CD4-positive, alpha-beta T cell treated with Interferon alpha-2 for 1 hour (primary cell): ENCODE measurements around the gene TMEM258.

Source experiments
- DNase-seq, 2 donors: peaks; one replicate each; pipeline ENCODE4 v3.0.0-alpha.2; 2020 to 2022

The TMEM258 gene

DNA sequence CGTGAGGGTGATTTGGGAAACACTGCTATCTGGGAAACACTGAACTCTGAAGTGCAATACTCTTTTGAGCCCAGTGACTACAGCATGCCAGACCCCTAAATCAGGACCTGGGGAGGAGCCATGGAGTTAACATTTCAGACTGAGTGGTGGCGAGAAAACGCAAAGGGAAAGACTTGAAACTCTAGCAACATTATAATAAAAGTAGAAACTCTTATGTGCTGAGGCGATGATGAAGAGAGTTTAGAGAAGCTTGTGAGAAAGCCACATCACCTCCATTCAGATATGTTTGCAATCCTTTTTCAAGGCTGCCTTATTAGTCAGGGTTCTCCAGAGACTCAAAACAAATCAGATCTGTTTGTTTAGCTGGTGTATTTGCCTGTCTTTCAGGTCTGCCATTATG lies 2.2 kb upstream of the TMEM258 start:
- no peak for DNase-seq

DNA sequence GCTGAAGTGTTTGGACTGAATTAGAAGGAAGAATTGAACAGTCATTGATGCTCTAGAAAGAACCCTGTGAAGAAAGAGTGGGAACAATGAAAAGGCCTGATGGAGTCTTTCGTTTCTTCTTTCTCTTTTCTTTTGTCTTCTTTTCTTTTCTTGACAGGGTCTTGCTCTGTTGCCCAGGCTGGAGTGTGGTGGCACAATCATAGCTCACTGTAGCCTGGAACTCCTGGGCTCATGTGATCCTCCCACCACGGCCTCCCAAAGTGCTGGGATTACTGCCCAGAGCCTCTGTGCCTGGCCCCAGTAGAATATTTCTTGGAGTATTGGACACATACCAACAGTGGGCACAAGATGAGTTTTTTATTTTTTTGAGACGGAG lies 1.4 kb upstream of the TMEM258 start:
- no peak for DNase-seq

DNA sequence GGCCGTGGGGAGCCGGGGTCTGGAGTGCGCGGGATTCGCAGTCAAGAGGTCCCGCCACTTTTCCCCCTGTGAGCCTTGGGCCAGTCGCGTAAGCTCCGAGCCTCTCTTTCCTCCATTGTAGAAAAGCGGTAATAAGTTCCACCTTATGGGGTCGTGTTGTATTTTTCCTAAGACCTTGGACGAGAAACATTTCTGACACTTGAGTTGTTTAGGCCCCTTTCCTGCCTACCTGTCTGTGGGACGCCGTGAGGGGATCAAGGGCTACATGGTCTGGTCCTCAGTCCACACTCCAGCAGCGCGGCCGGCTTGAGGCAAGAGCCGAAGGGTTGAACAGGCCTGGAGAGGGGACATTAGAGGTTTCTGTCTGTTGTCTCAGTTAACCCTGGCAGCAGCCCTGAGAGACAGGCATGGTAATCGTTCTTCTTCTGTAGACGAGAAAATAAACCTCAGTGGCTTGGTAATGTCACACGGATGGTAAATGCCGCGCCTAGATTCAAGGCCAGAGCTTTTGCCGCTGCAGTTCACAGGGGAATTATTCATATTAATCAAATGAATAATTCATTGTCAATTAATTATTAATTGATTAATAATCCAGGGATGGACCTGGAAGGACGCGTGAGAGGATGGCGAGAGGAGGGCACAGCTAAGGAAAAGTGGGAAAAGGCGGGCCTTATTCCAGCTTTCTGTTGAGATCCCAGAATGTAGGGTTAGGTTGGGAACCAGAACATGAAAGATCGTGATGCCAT lies 857 bp upstream of the TMEM258 start:
- DNase-seq = no peak

DNA sequence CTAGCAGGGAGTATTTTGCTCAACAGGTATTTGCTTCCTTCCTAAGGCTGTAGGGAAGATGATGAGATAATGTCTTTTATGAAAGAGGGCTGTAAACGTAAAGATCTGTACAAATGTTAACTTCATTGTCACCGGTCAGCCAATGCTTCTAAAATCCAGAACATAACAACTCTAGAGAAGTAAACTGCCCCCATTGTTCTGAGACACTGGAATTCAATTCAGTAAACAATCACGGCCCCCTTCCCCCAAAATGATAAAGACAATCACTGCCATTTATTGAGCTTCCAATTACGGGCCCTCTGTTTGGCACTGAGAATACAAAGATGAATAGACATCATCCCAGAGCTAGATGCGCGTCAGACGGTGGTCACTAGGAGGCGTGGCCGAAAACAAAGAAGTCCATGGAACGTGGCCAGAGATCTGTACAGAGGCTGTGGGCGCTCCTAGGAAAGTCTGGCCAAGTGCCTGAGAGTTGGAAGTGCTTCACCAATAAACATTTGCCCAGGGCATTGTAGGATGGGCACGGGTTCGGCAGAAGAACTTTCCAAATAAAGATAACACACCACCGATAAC lies 576 bp downstream of the TMEM258 start:
- DNase-seq = peak; percentile 53 to 58

DNA sequence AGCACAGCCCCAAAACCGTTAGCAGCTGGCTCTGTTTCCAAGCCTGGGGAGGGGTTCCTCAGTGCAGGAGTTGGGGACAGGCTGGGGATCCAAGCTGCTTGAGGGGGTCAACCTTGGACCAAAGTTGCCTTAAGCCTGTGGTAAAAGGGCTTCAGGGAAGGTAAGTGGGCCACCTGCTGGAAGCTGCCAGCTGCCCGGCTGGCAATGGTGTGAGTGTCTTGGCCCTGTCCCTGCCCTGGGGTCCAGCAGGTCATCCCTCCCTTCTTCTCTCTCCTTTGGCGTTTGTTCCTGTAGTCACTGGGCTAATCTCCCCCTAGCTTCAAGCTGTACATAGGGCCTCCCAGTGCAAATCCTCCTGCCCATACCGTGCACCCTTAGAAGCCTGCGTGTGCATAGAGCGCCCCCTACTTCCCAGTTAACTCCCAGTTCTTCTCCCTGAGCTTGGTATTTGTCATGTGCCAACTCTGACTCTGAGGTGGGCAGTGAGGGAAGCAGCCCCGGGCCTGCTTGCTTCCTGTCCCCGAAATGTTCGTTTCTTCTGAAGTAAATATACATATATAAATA lies 4.4 kb downstream of the TMEM258 start:
- peak in 1 of 2 donors; percentile 29 for DNase-seq

DNA sequence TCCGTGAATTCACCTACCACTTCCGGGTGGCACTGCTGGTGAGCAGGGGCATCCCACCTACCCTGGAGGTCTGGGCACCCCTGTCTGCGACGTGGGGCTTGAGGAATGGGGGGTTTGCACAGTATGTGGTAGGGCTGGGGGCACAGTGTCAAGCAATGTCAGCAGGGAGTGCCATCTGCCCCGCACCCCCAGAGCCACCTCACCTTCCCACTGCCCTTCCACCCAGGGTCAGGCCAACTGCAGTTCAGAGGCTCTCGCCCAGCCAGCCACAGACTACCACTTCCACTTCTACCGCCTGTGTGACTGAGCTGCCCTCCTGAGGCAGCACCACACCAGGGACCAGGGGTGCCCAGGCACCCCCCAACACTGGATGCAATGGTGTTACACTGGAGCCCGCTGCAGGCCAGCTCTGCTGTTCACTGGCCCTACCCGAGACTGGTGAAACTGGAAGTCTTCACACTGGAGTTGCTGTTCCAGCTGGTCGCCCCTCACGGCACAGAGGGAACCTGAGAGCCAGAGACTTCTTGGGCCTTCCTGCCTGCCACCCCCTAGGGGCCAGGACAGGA lies 6.5 kb downstream of the TMEM258 start:
- no peak for DNase-seq

DNA sequence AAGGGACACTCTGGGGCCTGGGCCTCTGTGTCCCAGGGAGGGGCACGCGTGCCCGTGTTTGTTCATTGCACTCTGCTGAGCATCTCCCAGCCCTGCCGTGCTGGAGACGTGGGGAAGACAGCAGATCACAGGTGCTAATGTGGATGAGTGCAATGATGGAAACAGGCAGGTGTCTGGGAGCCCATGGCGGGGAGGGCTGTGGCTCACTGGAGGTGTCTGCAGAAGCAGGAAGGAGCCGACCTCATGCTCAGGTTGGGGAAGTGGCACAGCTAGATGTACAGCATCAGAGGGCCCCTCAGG lies 7.9 kb downstream of the TMEM258 start:
- no peak for DNase-seq

DNA sequence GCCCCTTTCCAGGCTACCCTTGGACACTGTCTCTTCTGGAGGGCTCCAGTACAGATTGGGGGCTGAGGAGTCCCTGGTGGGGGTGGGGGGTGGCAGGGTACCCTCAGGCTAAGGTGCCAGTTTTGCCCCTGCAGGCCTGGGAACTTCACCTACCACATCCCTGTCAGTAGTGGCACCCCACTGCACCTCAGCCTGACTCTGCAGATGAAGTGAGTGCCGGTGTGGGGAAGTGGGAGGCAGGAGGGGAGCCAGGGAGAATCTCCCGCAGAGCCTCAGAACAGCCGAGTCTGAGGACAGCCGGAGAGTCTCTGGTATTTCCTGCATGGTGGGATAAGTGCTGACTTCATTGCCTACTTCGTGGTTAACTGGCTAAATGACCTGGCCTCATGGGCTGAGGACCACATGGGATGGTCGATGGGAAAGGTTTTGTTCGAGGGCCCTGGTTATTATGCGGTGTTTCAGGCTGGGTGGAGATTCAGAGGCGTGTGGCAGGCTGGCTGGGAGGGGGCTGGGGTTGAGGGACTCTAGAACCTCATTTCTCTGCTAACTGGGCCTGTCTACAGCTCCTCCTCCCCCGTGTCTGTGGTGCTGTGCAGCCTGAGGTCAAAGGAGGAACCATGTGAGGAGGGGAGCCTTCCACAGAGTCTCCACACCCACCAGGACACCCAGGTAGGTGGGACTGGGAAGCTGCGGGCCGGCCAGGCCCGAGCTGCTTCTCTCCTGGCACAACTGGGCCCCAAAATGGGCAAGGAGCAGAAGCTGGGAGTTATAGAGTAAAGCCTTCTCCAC lies 8.5 kb downstream of the TMEM258 start:
- no peak for DNase-seq

DNA sequence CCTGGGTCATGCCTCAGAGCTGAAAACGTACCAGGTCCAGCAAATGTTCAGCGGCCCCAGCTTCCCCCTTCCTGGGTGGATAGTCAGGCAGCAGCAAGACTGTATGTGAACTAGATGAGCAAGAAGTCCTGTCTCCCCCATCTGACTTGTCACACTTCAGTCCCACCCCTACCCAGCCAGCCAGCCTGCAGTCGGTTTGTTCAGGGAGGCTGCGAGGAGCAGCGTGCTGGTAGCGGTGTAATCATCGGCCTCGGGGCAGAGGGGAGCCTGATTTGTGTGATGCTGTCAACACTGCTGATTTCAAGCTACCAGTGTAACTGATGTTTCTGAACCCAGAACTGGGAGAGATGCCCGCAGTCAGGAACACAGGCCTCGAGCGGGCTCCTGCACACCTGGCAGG lies 9.6 kb downstream of the TMEM258 start:
- DNase-seq = no peak

DNA sequence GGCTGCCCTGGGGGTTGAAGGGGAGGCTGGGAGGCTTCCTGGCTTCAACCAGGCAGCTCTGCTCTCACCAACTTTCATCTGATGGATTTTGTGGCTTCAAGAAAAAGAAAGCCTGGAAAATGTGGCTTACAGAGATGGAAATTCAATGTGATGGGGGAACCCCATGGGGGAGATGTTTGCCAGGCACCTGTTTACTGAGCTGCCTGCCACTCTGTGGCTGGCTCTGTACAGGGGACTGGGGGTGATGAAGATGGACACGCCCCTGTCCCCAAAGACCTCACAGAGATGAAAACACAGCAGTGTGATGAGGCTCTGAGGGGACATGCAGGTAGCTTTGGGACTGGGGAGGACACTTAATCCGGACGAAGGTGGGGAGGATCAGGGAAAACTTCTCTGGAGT lies 10.1 kb downstream of the TMEM258 start:
- DNase-seq = no peak

DNA sequence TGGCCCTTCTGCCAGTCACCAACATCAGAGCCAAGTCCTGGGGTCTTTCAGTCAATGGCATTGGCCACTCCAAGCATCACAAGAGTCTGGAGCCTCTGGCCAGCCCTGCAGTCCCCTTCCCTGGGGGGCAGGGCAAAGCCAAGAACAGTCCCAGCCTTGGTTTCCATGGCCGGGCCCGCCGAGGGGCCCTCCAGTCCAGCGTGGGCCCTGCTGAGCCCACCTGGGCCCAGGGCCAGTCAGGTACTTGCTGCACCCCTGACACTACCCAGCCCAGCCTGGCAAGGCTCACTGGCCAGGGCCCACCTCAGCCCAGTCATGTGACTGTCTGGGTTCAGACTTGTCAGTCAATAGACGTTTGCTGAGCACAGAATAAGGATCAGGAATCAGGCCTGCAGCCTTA lies 10.8 kb downstream of the TMEM258 start:
- no peak for DNase-seq

DNA sequence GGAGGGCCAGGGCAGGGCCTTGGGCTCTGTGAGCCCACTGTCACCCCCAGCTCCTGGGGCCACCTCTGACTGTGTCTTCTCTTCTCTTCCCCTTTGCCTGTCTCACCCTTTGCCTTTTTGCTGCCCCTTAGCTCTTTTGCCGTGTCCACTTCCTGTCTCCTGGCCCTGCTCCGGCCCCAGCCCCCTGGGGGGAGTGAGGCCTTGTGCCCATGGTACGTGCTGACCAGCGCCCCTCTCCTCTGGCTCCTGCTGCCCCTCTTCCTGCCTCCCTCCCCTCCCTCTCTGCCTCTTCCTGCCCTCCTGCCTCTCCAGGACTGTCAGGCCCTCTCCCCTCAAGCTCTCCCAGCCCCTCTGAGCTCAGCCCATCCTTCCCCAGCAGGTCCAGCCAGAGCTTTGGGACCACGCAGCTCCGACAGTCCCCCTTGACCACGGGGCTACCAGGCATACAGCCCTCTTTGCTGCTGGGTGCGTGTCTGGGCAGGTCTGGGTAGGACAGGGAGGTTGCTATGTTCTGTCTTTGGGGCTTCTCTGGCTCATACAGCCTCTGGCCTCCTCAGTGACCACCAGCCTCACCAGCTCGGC lies 11.7 kb downstream of the TMEM258 start:
- DNase-seq = no peak

DNA sequence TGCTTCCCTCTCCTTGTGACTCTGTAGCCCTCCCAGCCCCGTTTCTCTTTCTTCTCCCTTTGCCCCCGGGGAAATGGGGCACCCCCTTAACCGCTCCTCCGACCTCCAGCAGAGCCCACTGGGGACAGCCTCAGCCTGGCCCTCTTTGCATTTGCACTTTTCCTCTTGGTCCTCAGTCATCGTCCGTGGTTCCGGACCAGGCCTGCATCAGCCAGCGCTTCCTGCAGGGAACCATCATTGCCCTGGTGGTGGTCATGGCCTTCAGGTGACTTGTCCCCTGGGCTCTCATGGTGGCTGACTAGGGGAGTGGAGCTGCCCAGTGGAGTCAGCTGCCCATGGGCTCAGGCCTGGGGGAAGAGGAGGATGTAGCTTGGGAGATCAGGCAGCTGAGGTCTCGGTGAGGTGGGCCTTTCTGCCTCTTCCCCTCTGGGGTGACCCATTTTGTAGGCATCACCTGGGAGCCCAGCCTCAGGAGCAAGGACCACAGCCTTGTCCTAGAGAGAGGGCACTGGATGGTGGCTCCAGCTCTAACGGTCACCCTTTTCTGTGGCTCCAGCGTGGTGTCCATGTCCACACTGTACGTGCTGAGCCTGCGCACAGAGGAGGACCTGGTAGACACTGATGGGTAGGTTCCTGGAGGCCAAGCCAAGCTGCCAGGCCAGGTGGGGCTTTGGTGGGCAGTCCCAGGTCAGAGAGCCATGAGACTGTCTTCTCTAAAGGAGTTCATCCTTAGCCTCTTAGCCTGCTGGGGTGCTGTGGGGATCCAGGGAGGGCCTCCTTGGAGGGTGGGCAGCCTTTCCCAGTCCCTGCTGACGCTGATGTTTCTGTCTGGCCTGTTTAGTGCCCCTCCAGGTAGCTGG lies 12.5 kb downstream of the TMEM258 start:
- DNase-seq = no peak

DNA sequence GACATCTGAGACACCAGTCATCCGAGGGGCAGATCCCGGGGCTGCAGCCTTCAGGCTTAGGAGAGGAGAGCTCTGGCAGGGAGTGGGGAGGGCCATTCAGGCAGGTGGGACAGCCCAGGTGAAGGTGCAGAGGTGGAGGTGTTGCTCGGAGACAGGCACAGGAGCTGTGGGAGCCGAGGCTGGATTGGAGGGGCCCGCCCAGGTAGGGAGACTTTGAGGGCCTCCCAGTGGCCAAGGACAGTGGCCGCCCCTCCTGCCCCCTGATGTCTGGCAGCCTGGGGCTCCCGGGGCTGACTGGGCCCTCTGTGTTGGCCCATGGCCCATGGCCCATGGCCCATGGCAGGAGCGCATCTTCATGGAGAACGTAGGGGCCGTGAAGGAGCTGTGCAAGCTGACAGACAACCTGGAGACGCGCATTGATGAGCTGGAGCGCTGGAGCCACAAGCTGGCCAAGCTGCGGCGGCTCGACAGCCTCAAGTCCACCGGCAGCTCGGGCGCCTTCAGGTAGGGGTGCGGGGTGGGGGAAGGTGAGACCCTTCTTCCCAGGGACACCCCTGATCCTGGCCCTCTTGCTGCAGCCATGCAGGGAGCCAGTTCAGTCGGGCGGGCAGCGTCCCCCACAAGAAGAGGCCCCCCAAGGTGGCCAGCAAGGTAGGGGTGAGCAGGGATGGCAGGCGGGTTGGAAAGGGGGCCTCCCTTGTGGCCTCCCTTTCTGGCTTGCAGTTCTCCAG lies 13.3 kb downstream of the TMEM258 start:
- no peak for DNase-seq

DNA sequence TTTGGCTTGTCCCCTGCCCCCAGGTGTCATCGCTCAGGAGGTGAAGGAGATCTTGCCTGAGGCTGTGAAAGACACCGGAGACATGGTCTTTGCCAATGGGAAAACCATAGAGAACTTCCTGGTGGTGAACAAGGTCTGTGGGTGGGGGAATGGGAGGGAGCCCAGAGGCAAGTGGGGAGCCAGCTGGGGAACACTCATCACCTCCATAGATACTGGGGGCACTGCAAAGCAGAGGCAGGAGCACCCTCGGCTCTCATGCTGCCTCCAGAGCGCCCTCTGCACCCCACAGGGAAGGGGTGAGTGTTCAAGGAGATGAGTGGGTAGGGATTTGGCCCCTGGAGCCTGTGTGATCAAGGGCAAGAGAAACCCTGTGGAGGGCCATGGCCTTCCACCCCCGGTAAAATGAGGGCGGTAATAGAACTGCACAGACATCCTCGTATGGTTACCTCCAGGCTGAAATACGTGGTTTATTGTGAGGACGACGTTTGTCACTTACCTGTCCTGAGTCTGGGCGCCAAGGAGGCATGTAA lies 14.0 kb downstream of the TMEM258 start:
- DNase-seq = no peak

DNA sequence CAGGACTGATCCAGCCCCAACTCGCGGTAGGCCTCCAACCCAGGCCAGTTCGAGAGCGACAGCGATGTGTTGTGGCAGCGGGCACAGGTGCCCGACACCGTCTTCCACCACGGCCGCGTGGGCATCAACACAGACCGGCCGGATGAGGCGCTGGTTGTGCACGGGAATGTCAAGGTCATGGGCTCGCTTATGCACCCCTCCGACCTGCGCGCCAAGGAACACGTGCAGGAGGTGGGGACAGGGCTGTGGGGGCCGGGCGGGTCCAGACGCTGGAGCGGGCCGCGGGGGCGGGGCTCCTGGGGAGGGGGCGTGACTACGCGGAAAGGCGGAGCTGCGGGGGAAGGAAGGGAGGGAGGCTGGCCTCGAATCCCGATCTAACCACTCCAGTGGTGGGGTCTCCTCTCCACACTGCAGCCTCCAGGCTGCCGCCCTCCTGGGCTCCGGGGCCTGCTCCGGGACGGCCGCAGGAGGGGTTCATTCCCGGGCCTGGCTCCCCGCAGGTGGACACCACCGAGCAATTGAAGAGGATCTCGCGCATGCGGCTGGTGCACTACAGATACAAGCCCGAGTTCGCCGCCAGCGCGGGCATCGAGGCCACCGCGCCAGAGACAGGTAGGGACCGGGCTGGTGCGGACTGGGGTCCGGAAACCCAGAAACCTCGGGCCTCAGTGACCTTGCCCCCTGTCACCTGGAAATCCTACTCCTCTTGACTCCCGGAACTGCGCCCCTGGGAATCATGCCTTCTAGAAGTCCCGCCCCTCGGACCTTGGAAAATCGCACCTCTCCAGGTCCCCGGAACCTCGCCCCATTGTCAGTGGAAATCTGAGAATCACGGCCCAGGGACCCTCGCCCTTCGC lies 14.9 kb downstream of the TMEM258 start:
- peak; percentile 62 to 81 for DNase-seq

DNA sequence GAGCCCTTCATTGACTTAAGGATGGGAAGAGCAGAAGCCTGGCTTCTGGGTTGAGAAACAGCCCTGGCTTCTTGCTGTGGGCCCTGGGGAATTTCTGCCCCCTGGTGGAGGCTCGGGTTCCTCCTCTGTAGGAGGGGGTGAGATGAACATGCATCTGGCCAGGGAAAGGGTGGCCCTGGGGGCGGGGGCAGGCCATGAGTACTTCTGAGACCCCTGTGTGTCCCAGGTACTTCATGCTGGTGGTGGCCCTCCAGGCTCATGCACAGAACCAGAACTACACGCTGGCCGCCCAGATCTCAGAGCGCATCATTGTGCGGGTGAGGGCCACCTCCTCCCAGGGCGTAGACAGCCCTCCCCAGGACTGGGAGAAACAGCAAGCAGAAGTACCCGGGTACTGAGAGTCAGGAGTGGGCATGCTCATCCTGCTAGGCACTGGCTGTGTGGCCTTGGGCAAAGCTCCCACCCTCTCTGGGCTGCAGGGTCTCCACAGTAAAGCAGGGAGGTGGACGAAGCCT lies 15.8 kb downstream of the TMEM258 start:
- DNase-seq = peak; percentile 52 to 61

DNA sequence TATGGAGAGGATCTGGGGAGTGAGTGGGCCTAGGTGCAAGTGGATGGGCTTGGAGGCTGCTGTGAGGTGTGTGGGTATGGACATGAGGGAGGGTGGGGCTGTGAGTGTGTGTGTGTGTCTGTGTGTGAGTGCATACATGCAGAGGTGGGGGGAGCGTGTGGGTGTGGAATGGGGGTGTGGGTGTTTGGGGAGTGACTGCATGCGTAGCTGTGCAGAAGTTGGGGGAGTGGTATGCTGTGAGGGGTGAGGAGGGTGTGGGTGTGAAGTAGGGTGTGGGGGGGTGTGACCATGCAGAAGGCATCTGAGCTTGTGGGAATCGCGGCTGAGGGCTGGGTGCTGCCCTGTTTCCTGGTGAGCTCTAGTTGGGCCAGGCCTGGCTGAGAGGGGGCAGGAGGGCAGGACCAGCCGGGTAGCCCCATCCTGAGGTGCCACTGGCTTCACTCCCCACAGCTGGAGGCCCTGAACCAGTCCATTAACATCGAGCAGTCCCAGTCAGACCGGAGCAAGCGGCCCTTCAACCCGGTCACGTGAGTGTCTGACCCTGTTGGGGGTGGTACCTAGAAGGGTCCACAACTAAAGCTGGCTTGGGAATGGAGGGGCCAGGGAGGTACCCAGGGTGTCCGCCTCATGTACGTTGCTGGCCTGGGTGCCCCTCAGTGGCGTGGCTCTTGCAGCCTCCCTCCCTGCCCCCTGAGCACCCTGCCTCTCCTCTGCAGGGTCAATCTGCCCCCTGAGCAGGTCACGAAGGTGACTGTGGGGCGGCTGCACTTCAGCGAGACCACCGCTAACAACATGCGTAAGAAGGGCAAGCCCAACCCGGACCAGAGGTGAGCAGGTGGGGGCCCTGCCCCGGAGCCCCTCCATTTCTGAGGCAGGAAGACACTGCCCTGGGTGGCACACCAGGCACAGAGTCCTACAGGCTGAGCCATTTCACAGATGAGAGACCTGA lies 16.5 kb downstream of the TMEM258 start:
- DNase-seq = peak in 1 of 2 donors; percentile 35

DNA sequence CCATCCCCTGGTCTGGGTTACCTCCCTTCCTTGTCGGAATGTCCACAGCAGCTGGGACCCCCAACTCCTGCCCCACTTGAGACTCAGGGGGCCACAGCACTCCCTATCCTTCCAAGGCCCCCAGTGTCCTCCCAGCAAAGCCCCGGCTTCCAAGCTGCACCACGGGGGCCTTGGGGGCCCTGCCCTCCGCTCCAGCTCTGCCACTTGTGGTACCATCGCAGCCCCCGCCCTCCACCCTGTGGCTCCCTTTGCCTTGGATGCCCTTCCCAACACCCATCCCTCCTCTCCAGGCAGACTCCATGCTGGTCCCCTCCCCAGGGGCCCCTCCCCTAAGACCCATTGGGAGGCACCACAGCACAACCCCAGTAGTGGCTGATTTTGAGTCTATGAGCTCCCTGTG lies 17.3 kb downstream of the TMEM258 start:
- DNase-seq = no peak
